HUDEP-2 (cell line): ENCODE results near the gene TGFB1I1.
A peak's percentile ranks its signal among the peaks of the same experiment; 100 is the strongest.
"Not testable (repeated sequence)": the region's sequence is repeated elsewhere in the genome, so short reads cannot be mapped to it uniquely, and the experiment has no call there.

Experiments used
- DNase-seq, 76 experiments: peaks; one replicate each; lab custom pipeline; 2025; ENCODE audit not compliant: unreplicated experiment in 76 of 76; lab: John Stamatoyannopoulos, UW

The TGFB1I1 gene

GRCh38 chr16:31471875-31472708 is at the start of gene TGFB1I1:
TSS of gene TGFB1I1 (plus strand) at chr16:31472152. CDS start at chr16:31472189, 37 bp downstream.
- DNase-seq = peak in 3 of 76 experiments; percentile 13 to 18 (median 16)

DNA sequence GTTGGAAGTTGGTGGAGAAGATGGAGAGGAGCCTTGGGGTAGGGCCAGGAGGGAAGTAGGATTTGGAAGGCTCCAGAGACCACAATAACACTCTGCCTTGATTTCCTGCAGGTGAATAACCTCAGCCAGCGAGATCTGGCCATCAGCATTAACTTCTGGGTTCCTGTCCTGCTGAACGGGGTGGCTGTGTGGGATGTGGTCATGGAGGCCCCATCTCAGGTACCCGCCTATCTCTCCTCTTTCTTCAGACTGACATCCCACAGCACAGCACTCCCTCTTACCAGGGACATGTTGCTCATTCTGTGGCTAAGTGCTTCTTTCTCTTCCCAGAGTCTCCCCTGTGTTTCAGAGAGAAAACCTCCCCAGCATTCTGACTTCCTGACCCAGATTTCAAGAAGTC is 48.7 kb upstream of the TGFB1I1 start:
- no peak for DNase-seq

- DNase-seq = no peak
These were observed 48.2 kb upstream of the TGFB1I1 start for GRCh38 chr16:31423801-31424200.

- DNase-seq = peak in 44 of 76 experiments; percentile 6 to 58 (median 34)
These were observed 44.3 kb upstream of the TGFB1I1 start for GRCh38 chr16:31427441-31428278.

DNA sequence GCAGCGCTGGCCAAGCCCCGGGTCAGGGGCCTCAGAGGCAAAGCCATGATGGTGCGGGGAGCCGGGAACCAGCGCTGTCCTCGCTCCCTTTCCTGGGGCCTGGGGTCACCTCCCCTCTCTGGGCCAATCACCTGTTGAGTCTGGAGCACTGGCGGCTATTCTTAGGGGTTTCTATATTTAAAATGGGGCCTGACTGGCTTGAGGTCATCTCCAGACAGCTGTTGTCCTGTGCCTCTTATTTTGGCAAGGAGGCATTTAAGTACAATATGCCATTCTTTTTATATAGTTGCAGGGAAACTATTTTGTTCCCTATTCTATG is 43.7 kb upstream of the TGFB1I1 start, which contains the start of gene COX6A2:
Gene COX6A2 (minus strand): TSS at position 82 of the 319 bp plus-strand sequence. CDS start 35 bp downstream, at position 47.
- no peak for DNase-seq

- DNase-seq = no peak
These were observed 43.2 kb upstream of the TGFB1I1 start for GRCh38 chr16:31428638-31429247.

GRCh38 chr16:31429314-31429713 is 42.6 kb upstream of the TGFB1I1 start:
- DNase-seq = no peak

DNA sequence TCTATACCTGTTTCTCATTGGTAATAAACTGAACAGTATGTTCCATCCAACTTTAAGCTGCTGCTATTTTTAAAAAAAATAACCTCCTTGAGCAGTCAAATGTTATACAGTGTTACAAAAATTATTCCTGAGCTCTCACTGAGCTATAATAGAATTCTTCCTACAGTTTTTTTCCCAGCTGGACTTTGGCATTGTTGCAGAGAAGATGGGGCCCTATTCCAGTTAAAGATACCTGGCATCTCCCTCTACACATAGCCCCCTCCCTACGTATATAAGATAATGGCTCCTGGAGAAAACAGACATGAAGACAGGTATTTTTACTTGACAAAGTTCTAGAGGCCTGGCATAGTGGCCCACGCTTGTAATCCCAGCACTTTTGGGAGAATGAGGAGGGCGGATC is 42.2 kb upstream of the TGFB1I1 start:
- DNase-seq = no peak

- no peak for DNase-seq
These were observed 41.4 kb upstream of the TGFB1I1 start for GRCh38 chr16:31430380-31431052.

GRCh38 chr16:31435341-31436220 is 36.4 kb upstream of the TGFB1I1 start:
- DNase-seq = no peak

GRCh38 chr16:31436221-31437045 is 35.5 kb upstream of the TGFB1I1 start:
- DNase-seq = no peak

DNA sequence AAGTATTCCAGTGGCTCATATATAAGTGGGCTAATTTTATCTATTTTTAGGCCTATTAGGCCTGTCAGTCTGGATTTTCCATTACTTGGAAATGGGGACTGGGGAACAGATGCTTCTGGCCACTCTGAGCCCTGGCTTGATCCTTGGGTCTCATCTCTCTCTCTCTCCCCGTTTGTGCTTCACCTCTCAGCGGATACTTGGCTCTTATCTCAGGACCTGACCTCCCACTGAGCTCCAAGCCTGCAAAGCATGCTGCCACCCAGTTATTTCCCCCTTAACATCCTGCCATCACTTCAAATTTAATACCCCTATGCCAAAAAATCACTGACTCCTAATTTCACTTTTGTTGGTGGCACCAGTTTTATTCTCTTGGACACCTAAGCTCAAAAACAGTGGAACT is 33.5 kb upstream of the TGFB1I1 start:
- DNase-seq = no peak

DNA sequence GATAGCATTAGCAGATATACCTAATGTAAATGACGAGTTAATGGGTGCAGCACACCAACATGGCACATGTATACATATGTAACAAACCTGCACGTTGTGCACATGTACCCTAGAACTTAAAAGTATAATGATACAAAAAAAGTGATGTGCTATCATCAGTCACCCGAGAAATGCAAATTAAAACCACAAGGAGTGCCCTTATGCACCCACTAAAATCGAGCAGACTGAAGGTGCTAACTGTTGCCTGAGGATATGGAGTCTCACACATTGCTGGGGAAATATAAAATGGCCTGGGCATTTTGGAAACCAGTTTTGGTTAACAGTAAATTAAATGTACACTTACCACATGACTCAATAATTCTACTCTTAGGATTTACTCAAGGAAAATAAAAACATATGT is 32.9 kb upstream of the TGFB1I1 start:
- not testable (repeated sequence) for DNase-seq

DNA sequence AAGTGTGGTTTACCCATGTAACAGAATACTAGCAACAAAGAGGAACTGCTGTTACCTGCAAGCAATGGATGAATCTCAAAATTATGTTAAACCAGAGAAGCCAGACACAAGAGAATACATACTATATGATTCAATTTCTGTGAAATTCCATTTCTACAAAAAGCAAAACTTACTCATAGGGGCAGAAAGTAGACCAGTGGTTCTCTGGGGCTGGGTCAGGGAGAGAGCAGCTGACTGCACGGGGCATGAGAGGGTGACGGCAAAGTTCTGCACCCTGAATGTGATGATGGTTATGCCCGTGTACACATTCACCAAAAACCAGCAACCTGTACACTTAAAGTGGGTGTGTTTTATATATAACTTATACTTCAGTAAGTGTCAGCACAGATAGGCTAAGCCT is 32.4 kb upstream of the TGFB1I1 start:
- DNase-seq = no peak

- no peak for DNase-seq
These were observed 31.3 kb upstream of the TGFB1I1 start for GRCh38 chr16:31440516-31441184.

- DNase-seq = no peak
These were observed 30.0 kb upstream of the TGFB1I1 start for GRCh38 chr16:31441956-31442355.

DNA sequence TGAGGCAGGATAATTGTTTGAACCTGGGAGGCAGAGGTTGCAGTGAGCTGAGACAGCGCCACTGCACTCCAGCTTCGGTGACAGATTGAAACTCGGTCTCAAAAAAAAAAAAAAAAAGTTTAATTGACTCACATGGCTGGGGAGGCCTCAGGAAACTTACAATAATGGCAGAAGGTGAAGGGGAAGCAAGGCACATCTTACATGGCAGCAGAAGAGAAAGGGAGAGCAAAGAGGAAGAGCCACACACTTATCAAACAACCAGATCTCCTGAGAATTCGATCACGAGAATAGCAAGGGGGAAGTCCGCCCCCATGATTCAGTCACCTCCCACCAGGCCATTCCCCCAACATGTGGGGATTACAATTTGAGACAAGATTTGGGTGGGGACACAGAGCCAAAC is 26.0 kb upstream of the TGFB1I1 start:
- DNase-seq = peak in 2 of 76 experiments; percentile 3 to 11

- no peak for DNase-seq
These were observed 20.8 kb upstream of the TGFB1I1 start for GRCh38 chr16:31451201-31451600.
